NCI-H1436 (cell line): ENCODE results near the gene LAMTOR4.
A peak's percentile ranks its signal among the peaks of the same experiment; 100 is the strongest.
"Not testable (repeated sequence)": the region's sequence is repeated elsewhere in the genome, so short reads cannot be mapped to it uniquely, and the experiment has no call there.

Source experiments
- DNase-seq: peaks from one replicate; lab custom pipeline; 2025; lab: John Stamatoyannopoulos, UW

LAMTOR4 gene

DNA sequence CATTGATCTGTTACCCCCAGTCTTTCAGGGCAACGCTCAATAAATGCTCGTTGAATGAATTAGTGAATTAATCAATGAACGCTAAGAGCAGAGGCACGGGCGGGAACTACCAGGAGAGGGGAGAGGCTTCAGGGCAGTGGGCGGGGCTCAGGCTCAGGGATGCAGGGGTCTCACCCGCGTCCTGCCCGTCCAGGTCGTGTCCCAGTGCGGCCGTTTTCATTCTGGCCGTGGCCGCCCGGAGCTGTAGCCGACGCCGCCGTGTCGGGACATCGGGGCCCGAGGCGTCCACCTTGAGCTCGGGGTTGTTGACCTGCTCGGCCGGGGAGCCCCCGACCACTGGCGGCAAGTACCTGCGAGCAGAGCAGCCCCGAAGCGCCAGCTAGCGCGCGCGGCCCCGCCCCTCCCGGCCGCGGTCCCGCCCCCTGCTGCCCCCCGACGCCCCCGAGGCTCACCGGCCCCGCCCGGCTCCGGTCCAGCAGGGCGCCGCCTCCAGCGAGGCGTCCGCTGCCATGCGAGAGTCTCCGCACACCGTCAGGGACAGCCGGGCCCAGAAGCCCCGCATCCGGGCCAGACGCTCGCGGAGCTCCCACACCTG, 22.5 kb downstream of the LAMTOR4 start:
- DNase-seq, result no peak

DNA sequence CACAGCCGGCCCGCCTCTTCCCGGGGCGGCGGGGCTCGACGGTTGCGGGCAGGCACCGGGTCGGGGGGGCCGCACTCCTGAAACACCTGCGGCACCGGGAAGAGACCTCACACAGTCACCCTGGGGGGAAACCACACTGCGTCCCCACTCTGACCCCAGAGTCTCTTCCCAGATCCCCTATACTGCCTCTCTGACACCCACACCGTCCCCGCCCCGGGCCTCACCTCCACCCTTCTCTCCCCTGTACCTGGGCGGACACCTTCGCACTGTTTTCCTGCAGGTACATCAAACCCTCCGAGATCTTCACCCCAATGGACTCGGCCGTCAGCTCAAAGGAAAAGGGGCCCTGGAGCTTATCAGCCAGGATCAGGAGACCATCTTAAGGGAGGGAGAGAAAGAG, 23.1 kb downstream of the LAMTOR4 start:
- no peak for DNase-seq

DNA sequence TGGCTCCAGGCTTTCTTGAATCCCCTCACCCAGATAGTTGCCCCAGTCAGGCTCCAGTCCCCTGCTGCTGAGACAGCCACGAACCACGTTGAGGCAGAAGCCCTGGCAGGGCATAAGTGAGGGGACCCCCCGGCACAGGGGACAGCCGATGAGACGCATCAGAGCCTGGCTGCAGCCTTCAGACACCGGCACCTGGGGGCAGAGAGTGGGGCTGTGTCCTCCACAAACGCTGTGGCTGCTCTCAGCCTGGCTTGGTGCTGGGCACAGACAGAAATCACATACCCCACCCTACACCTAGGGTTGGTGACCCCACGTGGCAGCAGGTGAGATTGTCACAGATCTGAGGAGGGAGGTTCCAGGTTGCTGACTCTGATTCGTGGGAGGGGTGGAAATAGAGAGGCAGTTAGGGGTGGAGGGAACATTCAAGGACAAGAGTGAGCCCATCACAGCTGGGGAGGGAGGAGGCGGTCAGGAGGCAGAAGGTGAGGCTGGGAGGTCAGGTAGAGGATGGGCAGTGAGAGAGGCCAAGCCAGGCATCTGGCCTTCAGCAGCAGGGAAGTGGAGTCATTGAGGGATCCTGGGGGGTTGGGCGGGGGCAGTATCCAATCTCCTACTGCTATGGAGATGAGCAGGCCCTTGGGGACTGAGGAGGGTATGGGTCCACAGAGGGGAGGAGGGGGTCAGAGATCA, 25.2 kb downstream of the LAMTOR4 start:
- no peak for DNase-seq

DNA sequence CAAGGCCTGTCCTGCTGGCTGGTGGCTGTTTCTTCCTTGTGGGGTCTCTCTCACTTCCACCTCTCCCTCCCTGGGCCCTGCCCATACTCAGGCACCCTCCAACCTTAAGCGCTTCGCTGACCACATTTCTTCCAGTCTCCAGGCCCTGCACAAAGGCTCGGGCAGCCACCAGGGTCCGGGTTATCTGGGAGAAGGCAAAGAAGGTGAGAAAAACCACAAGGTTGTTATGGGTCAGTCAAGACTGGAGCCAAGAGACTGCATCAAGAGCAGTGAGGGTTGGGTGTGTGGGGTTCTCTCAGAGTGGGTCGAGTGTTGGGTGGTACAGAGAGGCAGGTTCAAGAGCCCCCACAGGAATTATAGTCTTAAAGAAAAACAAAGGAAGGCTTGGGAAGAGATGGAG, 25.9 kb downstream of the LAMTOR4 start:
- no peak for DNase-seq

DNA sequence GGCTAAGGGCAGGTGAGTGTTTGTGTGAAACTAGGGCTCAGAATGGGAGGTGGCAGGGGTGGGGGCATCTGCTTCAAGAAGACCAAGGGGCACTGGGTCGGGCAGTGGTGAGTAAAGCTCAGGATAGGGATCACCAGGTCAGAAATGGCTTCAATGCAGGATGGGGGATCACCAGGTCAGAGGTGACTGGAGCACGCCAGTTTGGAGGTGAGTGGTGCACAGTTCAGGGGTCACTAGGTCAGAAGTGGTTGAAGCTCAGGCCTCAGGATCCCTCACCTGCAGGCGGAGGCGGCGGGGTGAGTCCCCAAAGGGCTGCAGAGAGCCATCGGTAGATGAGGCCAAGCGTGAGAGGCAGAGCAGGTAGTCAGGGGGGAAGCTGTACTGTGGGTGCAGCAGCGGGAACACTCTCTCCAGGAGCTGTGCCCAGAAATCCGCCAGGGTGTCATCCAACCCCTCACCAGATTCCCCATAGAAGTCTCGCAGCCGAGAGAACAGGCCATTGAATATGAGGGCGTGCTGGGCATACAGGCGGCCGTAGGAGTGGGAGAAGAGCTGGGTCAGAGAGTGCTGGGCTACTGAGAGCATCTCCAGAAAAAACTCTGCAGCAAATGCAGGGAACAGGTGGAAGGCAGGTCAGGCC, 26.7 kb downstream of the LAMTOR4 start:
- no peak for DNase-seq

DNA sequence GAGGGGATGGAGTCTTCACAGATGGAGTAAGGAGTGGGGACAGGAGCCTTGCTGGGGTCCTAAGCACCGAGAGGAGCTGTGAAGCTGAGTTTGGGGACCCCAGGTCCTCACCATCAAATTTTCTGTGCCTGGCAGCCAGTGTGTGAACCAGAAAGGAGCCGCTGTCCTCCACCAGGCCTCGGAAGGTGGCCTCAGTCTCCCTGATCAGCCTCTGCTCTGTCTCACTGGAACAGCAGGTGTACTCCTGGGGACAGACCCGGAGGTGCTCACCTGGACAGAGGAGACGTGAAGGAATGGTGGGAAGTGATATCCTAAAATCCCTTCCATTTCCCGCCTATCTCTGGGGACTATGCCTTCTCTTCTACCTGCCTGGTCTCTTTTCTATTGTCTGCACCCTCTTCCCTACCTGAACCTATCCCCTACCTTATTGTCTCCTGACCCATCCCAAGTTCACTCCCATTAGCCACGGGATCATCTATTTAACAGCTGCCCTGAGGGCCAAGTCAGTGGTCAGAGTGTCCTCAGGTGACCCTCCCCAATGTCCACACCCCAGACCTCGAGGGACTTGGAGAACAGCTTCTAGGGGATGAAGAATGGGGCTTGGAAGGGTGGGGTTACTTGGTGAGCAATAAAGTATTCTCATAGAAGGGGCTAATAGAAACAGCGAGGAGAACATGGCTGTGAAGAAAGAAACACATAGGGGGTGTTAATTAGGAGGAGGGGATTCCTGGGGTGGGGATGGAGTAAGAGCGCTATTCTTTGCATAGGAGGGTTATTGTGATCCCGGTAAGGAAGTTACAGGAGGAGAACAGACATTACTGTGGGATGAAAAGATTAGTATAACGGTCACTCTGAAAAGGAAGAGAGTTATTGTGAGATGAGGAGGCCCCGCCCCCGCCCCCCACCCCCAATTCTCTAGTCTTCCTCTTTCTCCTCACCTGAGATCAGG, 27.7 kb downstream of the LAMTOR4 start:
- DNase-seq, result no peak

DNA sequence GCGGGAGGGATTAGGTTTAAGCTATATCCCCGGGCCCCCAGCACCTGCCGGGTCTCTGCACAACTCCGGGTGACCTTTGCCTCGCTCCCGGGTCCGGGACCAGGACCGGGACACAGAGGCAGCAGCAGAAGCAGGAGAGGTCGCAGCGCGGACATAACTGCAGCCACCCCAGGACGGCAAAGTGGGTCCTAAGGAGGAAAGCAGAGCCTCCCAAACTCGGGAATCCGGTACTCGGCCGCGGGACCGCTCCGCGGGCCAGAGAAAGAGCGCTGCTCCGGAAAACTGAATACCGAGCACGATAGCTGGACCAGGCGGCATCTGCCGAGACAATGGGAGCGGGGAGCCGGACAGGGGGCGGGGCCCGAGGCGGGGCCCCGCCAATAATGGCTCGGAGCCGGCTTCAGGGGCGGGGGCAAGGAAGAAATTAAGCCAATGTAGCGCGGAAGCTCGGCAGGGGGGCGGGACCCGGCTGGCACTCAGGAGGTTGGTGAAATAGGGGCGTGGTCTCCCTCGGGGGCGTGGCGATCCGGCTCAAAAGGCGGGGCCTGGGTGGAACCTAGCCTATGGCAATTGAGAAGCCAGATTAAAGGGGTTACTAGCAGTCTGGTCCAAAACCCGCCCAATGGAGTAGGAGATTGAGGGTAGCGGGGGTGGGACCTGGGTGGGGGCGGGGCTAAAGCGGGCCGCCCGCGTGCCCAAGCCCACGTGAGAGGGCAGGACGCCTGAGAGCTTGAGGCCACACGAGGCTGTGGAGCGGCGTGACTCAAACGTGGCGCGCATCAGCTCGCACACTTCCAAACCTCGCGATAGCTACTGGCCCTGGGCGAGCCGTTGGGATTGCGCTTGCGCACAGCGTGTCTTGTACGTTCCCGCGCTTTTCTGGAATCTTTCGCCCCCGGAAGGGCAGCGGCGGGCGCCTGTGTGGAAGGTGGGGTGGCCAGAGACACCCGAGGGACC, 28.6 kb downstream of the LAMTOR4 start, which contains the start of the genes GPC2 and STAG3:
TSS of gene GPC2 (minus strand) at position 337 of the 957 bp plus-strand sequence. CDS start at position 155, 182 bp downstream.
TSS of gene STAG3 (plus strand) at position 874 of the 957 bp plus-strand sequence. CDS start 2,639 bp downstream, outside the sequence.
- peak; percentile 96 for DNase-seq

DNA sequence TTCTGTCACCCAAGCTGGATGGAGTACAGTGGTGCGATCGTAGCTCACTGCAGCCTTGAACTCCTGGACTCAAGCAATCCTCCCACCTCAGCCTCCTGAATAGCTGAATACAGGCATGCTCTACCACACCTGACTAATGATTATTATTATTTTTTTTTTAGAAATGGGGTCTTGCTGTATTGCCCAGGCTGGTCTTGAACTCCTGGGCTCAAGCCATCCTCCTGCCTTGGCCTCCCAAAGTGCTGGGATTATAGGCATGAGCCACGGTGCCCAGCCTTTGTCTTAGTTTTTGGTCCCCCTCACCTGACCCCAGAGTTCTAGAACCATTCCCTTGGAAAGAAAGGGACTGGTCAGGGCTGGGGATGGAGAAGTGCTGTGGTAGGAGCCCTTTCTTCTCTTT, 31.4 kb downstream of the LAMTOR4 start:
- DNase-seq, result not testable (repeated sequence)

DNA sequence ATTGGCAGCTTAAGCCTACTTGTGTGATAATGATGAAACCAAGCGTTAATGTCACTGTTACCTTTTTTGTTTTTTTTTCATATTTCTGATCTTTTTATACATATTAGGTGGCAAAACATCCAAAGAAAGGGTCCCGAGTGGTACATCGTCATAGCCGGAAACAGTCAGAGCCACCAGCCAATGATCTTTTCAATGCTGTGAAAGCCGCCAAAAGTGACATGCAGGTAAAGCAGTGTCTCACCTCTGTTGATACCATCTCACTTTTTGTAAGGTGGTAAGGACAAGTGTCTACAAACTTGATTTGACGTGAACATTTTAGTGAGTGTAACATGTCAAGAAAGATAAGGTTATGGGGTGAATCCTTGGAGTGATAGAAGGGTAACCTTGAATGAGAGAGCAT, 33.9 kb downstream of the LAMTOR4 start:
- not testable (repeated sequence) for DNase-seq

DNA sequence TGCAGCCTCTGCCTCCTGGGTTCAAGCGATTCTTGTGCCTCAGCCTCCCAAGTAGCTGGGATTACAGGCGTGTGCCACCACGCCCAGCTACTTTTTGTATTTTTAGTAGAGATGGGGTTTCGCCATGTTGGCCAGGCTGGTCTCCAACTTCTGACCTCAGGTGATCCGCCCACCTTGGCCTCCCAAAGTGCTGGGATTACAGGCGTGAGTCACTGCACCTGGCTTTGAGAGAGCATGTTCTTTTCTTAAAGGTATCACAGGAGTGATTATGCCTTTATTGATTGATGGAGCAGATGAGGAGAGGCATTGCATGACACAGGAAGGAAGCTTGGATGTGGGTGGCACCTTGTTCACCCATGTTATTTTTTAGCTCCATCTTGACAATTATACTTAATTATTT, 34.4 kb downstream of the LAMTOR4 start:
- not testable (repeated sequence) for DNase-seq

DNA sequence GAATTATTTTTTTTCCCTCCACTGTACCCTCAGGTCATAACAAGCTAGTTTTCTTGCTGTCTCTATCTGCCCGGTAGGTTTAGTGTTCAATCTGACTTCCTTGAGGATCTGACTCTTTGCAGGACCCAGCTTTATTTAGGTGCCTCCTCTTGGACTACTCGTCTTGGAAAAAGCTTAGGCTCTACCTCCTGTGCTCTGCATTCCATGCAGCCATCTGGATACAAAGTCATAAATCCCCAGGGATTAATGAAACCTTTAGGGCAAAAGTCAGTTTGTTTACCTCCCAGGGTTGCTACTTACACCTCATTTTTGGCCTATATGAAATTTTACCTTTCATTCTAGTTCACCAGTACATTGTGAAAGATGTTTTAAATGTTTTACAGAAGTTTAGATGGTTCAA, 37.0 kb downstream of the LAMTOR4 start:
- no peak for DNase-seq

DNA sequence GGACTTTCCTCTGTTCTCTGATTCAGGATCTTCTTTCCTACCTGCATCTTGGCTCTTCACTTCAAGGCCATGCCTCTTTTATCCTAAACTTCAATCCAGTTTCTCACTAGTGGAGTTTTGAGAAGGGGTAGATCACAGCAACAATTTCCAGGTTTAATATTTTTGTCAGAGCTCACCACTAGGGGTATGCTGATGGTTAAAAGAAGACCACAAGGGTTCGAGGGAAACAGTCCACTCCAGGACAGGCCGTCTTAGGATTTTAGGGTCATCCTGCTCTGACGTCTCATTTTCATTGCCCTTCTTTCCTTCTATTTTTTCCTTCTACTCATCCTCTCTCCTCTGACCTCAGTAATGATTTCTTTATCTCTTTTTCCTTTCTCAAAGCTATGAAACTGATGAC, 40.3 kb downstream of the LAMTOR4 start:
- no peak for DNase-seq

DNA sequence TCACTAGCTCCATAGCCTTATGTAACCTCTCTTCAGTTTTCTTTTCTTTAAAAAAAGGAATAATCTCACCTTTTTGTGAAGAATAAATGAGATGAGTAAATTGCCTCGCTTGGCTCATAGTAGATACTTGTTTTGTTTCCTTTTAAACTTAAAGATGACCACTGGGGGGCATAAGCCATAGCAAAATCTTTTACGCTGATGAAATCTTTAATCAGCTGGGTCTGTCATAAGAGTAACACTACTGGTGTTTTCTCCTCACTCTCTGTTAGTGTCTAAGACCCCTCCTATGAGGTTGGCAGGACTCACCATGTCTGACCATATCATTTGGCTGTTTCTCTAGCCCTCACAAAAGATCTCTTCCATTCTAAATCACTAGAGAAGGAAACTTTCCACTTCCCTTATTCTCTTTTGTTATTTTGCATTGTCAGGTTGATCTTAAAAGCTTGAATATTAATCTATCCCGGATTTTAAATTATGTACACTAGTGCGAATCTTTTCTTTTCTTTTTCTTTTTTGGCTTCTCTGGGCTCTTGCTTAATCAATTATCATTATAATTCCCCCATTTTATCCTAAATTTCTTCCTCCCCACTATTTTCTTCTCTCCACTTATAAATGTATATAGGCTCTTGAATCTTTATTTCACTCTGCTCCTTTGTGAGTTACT, 41.5 kb downstream of the LAMTOR4 start:
- no peak for DNase-seq

DNA sequence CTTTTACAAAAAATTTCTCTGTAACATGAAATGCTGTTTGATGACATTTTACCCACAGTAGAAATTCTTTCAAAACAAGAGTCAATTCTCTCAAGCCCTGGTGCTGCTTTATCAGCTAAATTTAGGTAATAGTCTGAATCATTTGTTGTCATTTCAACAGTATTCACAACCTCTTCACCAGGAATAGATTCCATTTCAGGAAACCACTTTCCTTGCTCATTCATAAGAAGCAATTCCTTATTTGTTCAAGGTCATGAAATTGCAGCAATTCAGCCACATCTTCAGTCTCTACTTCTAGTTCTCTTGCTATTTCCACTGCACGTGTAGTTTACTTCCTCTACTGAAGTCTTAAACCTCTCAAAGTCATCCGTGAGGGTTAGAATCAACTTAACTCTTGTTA, 43.1 kb downstream of the LAMTOR4 start:
- no peak for DNase-seq

DNA sequence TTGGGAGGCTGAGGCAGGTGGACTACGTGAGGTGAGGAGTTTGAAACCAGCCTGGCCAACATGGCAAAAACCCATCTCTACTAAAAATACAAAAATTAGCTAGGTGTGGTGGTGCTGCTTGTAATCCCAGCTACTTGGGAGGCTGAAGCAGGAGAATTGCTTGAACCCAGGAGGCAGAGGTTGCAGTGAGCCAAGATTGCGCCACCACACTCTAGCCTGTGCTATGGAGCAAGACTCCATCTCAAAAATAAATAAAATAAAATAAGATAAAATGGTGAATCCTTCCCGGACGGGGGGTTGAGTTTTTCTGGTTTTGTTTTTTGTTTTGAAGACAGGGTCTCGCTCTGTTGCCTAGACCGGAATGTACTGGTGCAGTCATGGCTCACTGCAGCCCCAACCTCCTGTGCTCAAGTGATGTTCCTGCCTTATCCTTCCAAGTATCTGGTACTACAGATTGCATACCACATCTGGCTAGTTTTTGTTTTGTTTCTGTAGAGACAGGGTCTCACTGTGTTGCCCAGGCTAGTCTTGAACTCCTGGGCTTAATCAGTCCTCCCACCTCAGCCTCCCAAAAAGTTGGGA, 43.7 kb downstream of the LAMTOR4 start:
- not testable (repeated sequence) for DNase-seq

DNA sequence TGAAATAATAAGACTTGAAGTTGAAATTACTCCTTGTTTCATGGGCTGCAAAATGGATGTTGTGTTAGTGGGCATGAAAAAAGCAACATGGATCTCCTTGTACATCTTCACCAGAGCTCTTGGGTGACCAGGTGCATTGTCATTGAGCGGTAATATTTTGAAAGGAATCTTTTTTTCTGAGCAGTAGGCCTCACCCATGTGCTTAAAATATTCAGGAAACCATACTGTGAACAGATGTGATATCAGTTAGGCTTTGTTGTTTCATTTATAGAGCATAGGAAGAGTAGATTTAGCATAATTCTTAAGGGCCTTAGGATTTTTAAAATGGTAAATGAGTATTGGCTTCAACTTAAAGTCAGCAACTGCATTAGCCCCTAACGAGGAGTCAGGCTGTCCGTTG, 44.3 kb downstream of the LAMTOR4 start:
- no peak for DNase-seq

DNA sequence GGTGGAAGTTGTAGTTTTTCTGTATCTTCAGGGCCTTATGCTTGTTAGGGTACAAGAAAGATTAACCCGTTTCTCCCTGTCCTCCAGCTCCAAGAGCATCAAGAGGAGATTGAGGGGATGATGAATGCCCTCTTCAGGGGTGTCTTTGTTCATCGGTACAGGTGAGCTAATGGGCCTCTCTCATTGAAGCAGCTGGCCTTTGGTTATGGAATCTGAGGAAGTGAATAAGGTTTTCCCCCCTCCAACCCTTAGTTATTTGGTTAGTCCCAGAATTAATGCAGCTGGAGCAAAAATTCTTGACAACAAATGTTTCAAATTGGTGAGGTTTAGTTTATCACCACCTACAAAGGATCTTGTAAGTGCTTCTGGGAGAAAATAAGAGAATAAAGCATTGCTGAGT, 46.5 kb downstream of the LAMTOR4 start:
- no peak for DNase-seq

DNA sequence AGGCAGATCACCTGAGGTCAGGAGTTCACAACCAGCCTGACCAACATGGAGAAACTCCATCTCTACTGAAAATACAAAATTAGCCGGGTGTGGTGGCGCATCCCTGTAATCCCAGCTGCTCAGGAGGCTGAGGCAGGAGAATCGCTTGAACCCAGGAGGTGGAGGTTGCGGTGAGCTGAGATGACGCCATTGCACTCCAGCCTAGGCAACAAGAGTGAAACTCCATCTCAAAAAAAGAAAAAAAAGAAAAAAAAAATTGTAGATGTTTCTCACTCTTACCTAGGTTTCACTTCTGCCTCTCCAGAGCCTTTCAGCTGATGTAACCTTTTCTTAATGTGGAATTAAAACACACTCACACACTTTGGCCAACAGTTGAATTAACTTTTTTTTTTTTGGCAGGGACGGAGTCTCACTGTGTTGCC, 47.2 kb downstream of the LAMTOR4 start:
- not testable (repeated sequence) for DNase-seq

DNA sequence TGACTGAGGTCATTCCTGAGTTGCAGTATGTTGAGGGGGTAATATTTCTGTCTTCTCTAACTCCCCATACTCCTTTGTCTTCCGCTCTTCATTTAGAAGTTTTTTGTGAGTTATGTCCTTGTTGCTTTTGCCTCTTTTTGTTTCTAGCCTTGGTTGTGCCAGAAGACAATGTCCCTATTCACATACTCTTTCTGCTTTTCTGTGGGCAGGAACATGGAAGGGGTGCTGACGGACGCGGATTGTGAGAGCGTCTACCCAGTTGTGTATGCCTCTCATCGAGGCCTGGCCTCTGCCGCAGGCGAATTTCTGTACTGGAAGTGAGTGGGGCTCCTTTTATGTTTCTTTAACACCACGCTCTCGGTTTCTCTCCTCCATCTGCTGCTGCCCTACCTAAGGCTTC, 49.5 kb downstream of the LAMTOR4 start:
- DNase-seq, result no peak

DNA sequence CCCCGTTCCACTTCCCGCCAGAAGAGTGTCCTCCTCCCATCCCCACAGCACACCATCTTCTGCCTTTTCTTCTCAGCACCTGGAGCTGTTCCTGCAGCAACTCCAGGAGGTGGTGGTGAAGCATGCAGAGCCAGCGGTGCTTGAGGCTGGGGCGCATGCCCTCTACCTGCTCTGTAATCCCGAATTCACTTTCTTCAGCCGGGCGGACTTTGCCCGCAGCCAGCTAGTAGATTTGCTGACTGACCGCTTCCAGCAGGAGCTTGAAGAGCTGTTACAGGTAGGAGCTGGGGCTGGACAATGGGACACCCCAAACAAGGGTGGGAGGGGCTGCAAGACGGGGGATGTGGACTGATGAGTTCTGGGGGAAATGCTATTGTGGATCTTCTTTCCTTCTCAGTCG, 52.0 kb downstream of the LAMTOR4 start:
- no peak for DNase-seq
